HG02884 (cell line): ENCODE results near the gene CHCHD4.

Experiments
- ATAC-seq: cut with Tn5 transposase; IDR thresholded peaks from one replicate; pipeline ENCODE4 v1.9.1; 2021; ENCODE audit warnings: mild to moderate bottlenecking, moderate library complexity; ENCODE audit not compliant: unreplicated experiment

CHCHD4 gene

GRCh38 chr3:14124615-14125192 is at the start of gene CHCHD4, which contains the start of gene TMEM43:
Gene CHCHD4, minus strand, starts transcription at chr3:14124870. Its CDS starts 194 bp downstream, at chr3:14124676.
Gene TMEM43, plus strand, starts transcription at chr3:14125052. Its CDS starts 142 bp downstream, at chr3:14125194.
- peak; percentile 84 for ATAC-seq

- ATAC-seq: no peak
Measured at GRCh38 chr3:14172496-14172895, 47.8 kb upstream of the CHCHD4 start.

GRCh38 chr3:14170531-14171159 is 46.0 kb upstream of the CHCHD4 start:
- no peak for ATAC-seq

GRCh38 chr3:14169871-14170270 is 45.2 kb upstream of the CHCHD4 start:
- no peak for ATAC-seq

- ATAC-seq: no peak
Measured at GRCh38 chr3:14169435-14169834, 44.8 kb upstream of the CHCHD4 start.

- no peak for ATAC-seq
Measured at GRCh38 chr3:14166877-14167603, 42.4 kb upstream of the CHCHD4 start.

GRCh38 chr3:14162178-14162577 is 37.5 kb upstream of the CHCHD4 start:
- no peak for ATAC-seq

- ATAC-seq: no peak
Measured at GRCh38 chr3:14161282-14161681, 36.6 kb upstream of the CHCHD4 start.

GRCh38 chr3:14159426-14159825 is 34.8 kb upstream of the CHCHD4 start:
- no peak for ATAC-seq

GRCh38 chr3:14158370-14158769 is 33.7 kb upstream of the CHCHD4 start:
- ATAC-seq: no peak

GRCh38 chr3:14157951-14158350 is 33.3 kb upstream of the CHCHD4 start:
- no peak for ATAC-seq

GRCh38 chr3:14156843-14157561 is 32.3 kb upstream of the CHCHD4 start:
- ATAC-seq: no peak

- no peak for ATAC-seq
Measured at GRCh38 chr3:14156201-14156600, 31.5 kb upstream of the CHCHD4 start.

- no peak for ATAC-seq
Measured at GRCh38 chr3:14154895-14155440, 30.3 kb upstream of the CHCHD4 start.

GRCh38 chr3:14154276-14154675 is 29.6 kb upstream of the CHCHD4 start:
- ATAC-seq: no peak

- ATAC-seq: no peak
Measured at GRCh38 chr3:14153663-14154062, 29.0 kb upstream of the CHCHD4 start.

GRCh38 chr3:14152963-14153355 is 28.3 kb upstream of the CHCHD4 start:
- no peak for ATAC-seq

GRCh38 chr3:14152233-14152962 is 27.7 kb upstream of the CHCHD4 start:
- no peak for ATAC-seq

GRCh38 chr3:14151471-14152083 is 26.9 kb upstream of the CHCHD4 start:
- no peak for ATAC-seq
